ENCODE results near the gene ARHGEF28. TPM values are rescaled to one million over a fixed set of nuclear protein-coding genes. Genes with fewer than 3 reads are reported as not detected.

The ARHGEF28 gene
- total and polyA plus RNA-seq, 2 of the 13 experiments (the other 11 are each of a cell fraction or from before 2014, with no cell fraction given), result 17.4 to 34.1 TPM

- no peak for TF ChIP-seq RFXAP (CRISPR knock-in tag; IDR thresholded peaks at IDR 0.05; ENCODE audit: borderline replicate concordance)
- no peak for TF ChIP-seq FOXP1 (IDR thresholded peaks at IDR 0.05)
- peak; percentile 57; the same call in 1 of the 2 replicates for TF ChIP-seq FOXP1 (CRISPR knock-in tag; IDR thresholded peaks at IDR 0.05)
- peak; percentile 38; the same call in 1 of the 2 replicates for TF ChIP-seq HNF4A (CRISPR knock-in tag; IDR thresholded peaks at IDR 0.05)
- TF ChIP-seq KDM1A (CRISPR knock-in tag; IDR thresholded peaks at IDR 0.05), result no peak
- no peak for TF ChIP-seq ZNF556 (CRISPR knock-in tag; IDR thresholded peaks at IDR 0.05; ENCODE audit: borderline replicate concordance)
- TF ChIP-seq SMYD3 (CRISPR knock-in tag; IDR thresholded peaks at IDR 0.05), result no peak
- no peak for TF ChIP-seq KLF9 (CRISPR knock-in tag; IDR thresholded peaks at IDR 0.05; ENCODE audit: low read depth)
- peak; percentile 37; the same call in 1 of the 2 replicates for TF ChIP-seq HDAC1 (CRISPR knock-in tag; IDR thresholded peaks at IDR 0.05)
- TF ChIP-seq SALL1 (CRISPR knock-in tag; IDR thresholded peaks at IDR 0.05), result peak; percentile 41; the same call in 1 of the 2 replicates
- TF ChIP-seq KLF15 (CRISPR knock-in tag; IDR thresholded peaks at IDR 0.05; ENCODE audit: borderline replicate concordance), result no peak
- TF ChIP-seq ZNF749 (CRISPR knock-in tag; IDR thresholded peaks at IDR 0.05; ENCODE audit: borderline replicate concordance), result 0 out of 2 replicates have a peak, but pooled peaks have one; percentile 33
- TF ChIP-seq, protein P1, sequence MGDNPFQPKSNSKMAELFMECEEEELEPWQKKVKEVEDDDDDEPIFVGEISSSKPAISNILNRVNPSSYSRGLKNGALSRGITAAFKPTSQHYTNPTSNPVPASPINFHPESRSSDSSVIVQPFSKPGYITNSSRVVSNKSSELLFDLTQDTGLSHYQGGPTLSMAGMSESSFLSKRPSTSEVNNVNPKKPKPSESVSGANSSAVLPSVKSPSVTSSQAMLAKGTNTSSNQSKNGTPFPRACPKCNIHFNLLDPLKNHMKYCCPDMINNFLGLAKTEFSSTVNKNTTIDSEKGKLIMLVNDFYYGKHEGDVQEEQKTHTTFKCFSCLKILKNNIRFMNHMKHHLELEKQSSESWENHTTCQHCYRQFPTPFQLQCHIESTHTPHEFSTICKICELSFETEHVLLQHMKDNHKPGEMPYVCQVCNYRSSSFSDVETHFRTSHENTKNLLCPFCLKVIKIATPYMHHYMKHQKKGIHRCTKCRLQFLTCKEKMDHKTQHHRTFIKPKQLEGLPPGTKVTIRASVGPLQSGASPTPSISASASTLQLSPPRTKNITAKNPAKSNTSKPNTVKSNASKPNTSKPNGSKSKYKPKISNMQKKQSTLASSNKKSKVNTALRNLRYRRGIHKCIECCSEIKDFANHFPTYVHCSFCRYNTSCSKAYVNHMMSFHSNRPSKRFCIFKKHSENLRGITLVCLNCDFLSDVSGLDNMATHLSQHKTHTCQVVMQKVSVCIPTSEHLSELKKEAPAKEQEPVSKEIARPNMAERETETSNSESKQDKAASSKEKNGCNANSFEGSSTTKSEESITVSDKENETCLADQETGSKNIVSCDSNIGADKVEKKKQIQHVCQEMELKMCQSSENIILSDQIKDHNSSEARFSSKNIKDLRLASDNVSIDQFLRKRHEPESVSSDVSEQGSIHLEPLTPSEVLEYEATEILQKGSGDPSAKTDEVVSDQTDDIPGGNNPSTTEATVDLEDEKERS (CRISPR knock-in tag; IDR thresholded peaks at IDR 0.05), result no peak
- TF ChIP-seq SOX13 (IDR thresholded peaks at IDR 0.05), result no peak
- TF ChIP-seq SOX13 (CRISPR knock-in tag; conservative IDR thresholded peaks at IDR 0.05 in 1 of 2, IDR thresholded peaks at IDR 0.05 in 1 of 2), result peak in 1 of 2 experiments; percentile 83; a peak in 2 of 4 replicates
- TF ChIP-seq BCL6 (CRISPR knock-in tag; IDR thresholded peaks at IDR 0.05), result peak; percentile 78
- TF ChIP-seq GFI1 (CRISPR knock-in tag; IDR thresholded peaks at IDR 0.05; ENCODE audit: borderline replicate concordance), result peak; percentile 50; the same call in 1 of the 2 replicates
- TF ChIP-seq FOXK1 (CRISPR knock-in tag; IDR thresholded peaks at IDR 0.05; ENCODE audit: borderline replicate concordance, low read depth), result peak; percentile 26; the same call in 1 of the 2 replicates
- peak; percentile 61; the same call in 1 of the 2 replicates for TF ChIP-seq RAD21 (CRISPR knock-in tag; IDR thresholded peaks at IDR 0.05)
- peak; percentile 39 for TF ChIP-seq SAP130 (CRISPR knock-in tag; IDR thresholded peaks at IDR 0.05; ENCODE audit: low read depth)
- TF ChIP-seq STAG1 (CRISPR knock-in tag; IDR thresholded peaks at IDR 0.05), result peak; percentile 41
- TF ChIP-seq FOXO1 (CRISPR knock-in tag; IDR thresholded peaks at IDR 0.05), result peak; percentile 21; the same call in 1 of the 2 replicates
- no peak for TF ChIP-seq ATAD3A (CRISPR knock-in tag; IDR thresholded peaks at IDR 0.05)
- peak; percentile 62 for TF ChIP-seq ZNF331 (CRISPR knock-in tag; IDR thresholded peaks at IDR 0.05)
- peak; percentile 19; the same call in 1 of the 2 replicates for TF ChIP-seq TFDP2 (CRISPR knock-in tag; IDR thresholded peaks at IDR 0.05)
- TF ChIP-seq, protein P2, sequence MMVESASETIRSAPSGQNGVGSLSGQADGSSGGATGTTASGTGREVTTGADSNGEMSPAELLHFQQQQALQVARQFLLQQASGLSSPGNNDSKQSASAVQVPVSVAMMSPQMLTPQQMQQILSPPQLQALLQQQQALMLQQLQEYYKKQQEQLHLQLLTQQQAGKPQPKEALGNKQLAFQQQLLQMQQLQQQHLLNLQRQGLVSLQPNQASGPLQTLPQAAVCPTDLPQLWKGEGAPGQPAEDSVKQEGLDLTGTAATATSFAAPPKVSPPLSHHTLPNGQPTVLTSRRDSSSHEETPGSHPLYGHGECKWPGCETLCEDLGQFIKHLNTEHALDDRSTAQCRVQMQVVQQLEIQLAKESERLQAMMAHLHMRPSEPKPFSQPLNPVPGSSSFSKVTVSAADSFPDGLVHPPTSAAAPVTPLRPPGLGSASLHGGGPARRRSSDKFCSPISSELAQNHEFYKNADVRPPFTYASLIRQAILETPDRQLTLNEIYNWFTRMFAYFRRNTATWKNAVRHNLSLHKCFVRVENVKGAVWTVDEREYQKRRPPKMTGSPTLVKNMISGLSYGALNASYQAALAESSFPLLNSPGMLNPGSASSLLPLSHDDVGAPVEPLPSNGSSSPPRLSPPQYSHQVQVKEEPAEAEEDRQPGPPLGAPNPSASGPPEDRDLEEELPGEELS (CRISPR knock-in tag; IDR thresholded peaks at IDR 0.05), result peak; percentile 44; the same call in 1 of the 2 replicates
- TF ChIP-seq HMG20A (CRISPR knock-in tag; IDR thresholded peaks at IDR 0.05; ENCODE audit: borderline replicate concordance), result 0 out of 2 replicates have a peak, but pooled peaks have one; percentile 33
These were observed 67.6 kb downstream of the ARHGEF28 start (continued) for GRCh38 chr5:73693573-73694061.
